Activated gamma-delta T cell treated with anti-CD3 and anti-CD28 coated beads, Interleukin-2, amount 50 U/mL, for 16 hours (primary cell): ENCODE results near the gene ORC2.

Source experiments
- DNase-seq: peaks from one replicate; pipeline ENCODE4 v3.0.0-alpha.2; 2020; ENCODE audit warnings: low read depth

ORC2 gene

GRCh38 chr2:200860092-200860795 lies 103.2 kb downstream of the ORC2 start:
- DNase-seq, result no peak
